ENCODE results near the gene ENPP3.
"Not testable (repeated sequence)": the region's sequence is repeated elsewhere in the genome, so short reads cannot be mapped to it uniquely, and the experiment has no call there.

ENPP3 gene

DNA sequence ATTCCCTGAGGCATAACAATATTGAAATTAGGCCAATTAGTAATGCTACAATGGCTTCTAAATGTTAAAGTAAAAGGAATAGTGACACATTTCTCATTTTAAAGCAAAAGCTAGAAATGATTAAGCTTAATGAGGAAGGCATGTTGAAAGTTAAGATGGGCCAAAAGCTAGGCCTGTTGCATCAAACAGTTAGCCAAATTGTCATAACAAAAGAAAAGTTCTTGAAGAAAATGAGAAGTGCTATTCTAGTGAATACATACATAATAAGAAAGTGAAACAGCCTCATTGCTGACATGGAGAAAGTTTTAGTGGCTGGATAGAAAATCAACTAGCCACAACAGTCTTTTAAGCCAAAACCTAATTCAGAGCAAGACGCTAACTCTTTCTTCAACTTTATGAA is 51.2 kb downstream of the ENPP3 start:
- DNase-seq: no peak

DNA sequence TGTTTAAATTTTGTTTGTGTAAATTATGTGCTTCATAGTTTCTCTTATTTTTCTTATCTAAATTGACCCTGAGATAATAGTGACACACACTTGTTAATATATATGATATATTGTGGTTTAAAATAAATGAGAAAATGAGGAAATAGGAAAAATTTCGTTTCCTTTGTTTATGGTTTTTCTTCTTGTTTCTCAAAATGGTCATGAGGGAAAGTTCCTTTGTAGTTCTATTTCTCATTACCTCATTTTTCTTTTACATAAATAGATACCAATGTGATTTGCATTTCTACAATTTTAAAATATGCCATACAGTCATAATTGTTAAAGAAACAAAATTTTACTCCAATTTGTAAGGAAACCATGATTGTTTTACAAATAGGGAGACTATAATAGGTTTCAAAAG is 54.9 kb downstream of the ENPP3 start:
- DNase-seq: no peak

GRCh38 chr6:131692589-131692988 is 55.5 kb downstream of the ENPP3 start:
- no peak for DNase-seq

DNA sequence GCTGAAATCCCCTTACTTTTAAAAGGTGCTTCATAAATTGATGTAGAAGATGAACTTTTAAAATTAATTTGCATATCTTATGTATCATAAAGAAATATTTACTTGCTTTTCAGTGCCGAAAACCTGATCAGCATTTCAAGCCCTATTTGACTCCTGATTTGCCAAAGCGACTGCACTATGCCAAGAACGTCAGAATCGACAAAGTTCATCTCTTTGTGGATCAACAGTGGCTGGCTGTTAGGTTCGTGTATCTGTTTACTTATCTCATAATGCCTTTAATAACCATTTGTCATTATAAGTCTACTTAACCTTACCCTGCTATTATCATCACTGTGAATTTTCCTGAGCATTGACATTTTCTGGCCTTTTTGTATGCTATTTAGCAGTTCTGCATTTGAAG is 56.3 kb downstream of the ENPP3 start:
- DNase-seq: no peak

DNA sequence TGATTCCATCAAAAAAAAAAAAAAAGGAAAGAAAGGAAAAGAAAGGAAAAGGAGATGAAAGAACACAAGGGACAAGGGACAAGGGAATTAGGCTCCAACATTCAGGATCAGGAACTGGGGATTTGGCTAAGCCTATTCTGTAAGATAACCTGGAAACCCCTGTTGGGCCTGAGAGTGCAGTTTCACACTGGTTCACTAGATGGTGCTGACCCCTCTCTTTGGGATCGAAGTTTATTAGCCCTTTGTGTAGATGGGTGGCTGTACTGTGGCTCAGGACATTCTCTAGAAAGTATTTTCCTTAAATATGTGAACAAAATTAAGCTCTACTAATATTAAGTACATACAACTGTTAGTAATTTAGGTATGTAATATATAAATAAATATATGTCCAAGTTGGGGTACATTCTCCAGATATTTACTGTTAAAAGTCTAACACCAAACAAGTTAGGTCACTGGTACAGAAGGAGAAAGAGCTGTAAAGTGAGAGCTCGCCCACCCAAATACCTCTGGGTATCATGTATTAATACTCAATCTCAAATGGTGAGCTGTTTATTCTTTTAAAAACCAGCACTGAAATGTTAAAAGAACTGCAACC is 57.8 kb downstream of the ENPP3 start:
- DNase-seq: peak; percentile 30 to 42

DNA sequence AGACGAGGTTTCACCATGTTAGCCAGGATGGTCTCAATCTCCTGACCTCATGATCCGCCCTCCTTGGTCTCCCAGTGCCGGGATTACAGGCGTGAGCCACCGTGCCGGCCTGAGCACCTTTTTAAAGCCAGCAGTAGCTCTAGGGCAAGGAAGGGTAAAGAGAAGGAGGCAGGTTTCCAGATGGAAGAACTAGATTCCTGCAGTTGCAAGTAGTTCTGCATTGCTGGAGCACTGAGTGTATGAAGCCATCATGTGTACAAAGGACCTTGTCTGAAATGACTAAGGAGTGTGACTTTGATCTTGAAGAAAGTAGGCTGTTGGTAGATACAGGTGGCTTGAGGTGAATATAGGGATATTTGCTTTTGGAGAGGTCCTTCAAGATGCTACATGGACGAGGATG is 59.9 kb downstream of the ENPP3 start:
- DNase-seq: no peak

DNA sequence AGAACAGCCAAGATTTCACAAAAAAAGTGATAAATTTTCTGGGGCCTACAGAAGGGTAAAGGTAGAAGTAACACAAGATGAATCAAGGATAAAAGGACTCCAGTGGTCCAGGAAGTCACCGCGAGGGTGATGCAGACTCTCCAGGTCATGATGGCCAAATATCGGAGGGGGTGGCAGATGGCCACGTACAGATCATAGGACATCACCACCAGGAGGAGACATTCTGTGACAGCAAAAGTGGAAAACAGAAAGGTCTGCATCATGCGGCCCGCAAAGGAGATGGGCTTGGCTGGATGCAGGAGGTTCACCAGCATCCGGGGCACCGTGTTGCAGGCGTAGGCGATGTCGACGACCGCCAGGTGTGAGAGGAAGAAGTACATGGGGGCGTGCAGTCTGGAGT is 63.7 kb downstream of the ENPP3 start:
- not testable (repeated sequence) for DNase-seq

- not testable (repeated sequence) for DNase-seq
Observed at GRCh38 chr6:131703905-131704304, 66.8 kb downstream of the ENPP3 start.

DNA sequence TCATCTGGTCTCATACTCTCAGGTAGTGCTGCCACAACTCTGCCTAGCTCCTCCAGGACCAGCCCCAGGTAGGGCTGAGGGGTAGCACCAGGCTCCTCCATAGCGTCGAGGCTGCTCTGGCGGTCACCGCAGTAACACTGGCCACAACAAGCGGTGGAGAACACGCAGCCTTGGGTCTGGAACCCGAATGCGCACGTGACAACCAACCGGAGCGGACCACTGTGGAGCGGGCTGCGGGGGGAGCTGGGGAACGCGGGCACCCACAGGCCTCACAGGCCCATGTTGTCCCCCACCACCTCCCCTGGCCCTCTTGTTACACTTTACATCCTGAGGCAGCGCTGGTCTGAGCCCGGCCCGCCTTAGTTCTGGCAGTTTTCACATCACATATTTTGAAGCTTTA is 73.8 kb downstream of the ENPP3 start, which contains the start of gene CTAGE9:
TSS of gene CTAGE9 (minus strand) at position 101 of the 400 bp plus-strand sequence. CDS start at position 101, 0 bp downstream.
- not testable (repeated sequence) for DNase-seq

DNA sequence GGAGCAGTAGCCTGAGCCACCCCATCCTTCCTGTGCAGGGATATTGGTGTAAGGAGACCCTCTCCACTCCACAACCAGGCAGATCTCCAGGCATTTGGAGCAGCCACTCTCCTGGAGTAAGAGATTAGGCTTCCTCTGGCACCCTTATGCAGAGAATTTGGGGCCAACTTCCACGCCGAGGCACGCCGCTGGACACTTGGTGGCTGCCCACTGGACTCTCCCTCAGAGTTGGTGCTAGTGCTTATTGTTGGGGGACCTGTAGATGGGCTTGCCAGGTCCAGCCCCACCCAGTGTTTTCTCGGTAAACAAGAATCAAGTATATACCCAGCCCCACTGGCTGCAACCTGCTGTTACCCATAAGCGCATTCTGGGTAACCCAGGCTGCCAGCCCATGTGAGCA is 78.5 kb downstream of the ENPP3 start:
- not testable (repeated sequence) for DNase-seq

GRCh38 chr6:131717836-131718542 is 80.9 kb downstream of the ENPP3 start:
- DNase-seq: no peak

DNA sequence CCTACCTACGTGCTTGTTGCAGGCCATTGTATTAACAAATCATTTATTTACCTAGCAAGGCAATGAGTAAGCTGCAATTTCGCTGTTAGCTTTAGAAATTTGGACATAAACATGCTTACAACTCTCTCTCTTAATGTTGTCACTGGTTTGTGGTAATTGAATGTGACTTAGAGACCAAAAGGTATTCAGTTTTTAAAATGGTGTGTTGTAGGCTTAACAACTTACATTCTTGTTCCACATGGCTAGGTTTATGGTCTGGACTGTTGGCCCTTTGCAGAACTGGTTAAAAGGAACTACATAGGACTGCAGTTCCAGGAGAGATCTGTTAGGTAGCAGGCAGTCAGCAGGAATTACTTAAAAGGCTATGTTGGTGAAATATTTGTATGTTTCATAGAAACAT is 84.1 kb downstream of the ENPP3 start:
- no peak for DNase-seq

GRCh38 chr6:131724114-131724513 is 87.0 kb downstream of the ENPP3 start:
- no peak for DNase-seq

DNA sequence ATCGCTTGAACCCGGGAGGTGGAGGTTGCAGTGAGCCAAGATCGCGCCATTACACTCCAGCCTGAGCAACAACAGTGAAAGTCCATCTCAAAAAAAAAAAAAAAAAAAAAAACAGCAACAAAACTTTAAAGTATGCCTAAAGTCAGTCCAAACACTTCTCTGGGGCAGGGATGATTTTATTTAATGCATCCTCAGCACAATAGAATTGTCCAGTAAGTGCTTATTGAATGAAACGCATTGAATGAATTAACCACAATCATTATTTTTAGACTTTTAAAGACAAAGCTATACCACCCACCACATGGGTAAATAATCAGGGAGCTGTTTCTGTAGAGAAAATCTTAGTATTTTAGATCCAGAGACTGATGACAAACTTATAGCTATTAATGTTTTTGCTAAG is 90.4 kb downstream of the ENPP3 start:
- DNase-seq: no peak

GRCh38 chr6:131727868-131728267 is 90.8 kb downstream of the ENPP3 start:
- no peak for DNase-seq

DNA sequence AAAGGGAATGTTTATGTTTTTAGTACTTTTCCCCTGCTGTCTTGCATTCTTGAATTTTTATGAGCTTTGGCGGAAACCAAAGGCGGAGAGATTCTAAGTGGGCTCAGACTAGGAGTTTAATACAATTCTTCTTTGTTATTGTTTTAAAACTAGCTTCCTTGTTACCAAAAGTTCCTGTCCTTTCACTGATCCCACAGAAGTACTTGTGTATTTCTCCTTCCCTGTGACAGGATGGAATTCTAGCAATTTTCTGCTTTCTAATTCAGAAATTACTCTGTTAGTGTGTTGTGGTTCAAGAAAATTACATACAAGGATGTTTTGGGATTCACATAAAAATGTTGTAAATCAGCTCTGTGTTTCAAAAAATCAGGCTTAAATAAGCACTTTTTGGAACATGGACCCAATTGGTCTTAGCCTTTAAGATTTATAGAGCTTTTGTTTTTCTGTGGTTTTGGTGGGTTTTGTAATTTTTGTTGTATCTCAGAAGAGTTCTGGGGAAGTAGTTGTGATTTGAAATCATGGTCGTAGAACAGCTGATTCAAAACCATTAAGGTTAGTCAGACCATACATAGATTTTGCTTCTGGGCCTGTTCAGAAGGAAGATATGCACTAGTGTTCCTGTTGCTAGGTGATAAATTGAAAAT is 91.3 kb downstream of the ENPP3 start:
- DNase-seq: no peak

DNA sequence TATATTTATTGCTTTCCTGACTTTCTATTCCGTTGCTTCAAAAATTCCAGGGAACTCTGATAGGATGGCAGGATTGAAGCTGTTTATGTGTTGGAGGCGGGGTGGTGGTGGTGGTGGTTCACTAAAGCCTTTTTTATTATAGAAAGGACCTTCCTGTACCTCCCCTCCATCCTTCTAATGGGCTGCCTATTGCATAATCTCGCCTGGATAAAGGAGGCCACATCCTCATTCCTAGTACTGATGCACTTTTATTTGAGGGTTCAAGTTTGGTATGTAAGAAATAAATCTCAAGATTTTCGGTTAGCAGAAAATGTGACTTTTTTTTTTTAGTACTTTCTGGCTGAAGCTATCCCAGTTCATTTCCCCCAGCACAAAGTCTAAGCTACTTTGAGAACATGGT is 92.4 kb downstream of the ENPP3 start:
- no peak for DNase-seq

DNA sequence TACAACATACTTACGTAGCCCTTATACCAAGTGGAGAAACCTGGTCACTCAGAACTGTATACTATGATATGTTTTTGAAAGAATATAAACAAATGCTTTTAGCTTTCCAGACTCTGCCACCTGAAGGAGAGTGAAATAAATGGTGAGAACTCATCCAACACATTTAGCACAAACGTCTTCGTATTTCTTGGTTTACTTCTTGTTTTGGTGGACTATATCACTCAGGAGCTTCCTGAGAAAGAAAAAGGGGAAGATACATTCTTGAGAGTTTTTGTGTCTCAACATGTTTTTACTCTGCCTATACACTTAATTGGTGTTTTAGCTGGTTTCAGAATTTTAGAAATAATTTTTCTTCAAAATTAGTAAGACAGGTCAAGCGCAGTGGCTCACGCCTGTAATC is 93.2 kb downstream of the ENPP3 start:
- no peak for DNase-seq

- no peak for DNase-seq
Observed at GRCh38 chr6:131731224-131731623, 94.1 kb downstream of the ENPP3 start.

DNA sequence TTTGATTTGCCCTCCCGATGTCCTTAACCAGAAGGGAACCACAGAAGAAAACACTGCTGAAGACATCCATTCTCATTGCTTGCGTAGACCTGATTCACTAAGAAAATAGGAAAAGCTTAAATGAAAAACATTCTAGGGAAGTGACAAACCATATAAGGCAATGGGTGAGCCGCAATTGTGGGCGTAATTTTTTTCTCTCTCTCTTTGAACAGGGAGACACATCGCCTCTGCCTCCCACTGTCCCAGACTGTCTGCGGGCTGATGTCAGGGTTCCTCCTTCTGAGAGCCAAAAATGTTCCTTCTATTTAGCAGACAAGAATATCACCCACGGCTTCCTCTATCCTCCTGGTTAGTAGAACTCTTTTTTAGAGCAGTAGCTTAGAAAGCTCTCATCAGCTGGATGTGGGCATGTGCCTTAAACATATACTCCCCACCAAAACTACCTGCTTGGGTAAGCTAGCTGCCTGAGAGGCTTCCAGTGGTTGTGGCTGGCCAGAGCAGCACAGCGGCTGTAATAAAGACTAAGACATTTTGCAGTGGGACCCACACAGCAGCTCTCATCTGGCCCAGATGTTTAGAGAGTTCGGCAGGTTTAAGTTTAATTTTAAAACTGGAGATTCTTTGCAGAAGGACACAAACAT is 96.4 kb downstream of the ENPP3 start:
- no peak for DNase-seq

GRCh38 chr6:131736003-131736596 is 99.0 kb downstream of the ENPP3 start:
- DNase-seq: no peak

DNA sequence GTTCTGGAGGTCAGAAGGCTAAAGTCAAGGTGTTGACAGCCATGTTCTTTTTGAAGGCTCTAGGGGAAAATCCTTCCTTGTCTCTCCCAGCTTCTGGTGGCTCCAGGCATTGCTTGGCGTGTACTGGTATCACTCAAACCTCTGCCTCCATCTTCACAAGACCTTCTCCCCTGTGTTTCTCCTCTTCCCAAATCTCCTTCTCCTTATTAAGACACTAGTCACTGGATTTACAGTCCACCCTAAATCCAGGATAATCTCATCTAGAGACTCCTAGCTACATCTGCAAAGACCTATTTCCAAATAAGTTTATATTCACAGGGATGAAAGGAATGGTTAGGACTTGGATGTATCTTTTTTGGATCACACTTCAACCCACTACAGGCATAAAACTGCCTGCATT is 99.7 kb downstream of the ENPP3 start:
- DNase-seq: no peak

GRCh38 chr6:131739136-131739535 is 102.0 kb downstream of the ENPP3 start:
- DNase-seq: no peak
